ENCODE results near the gene WFDC12. TPM values are rescaled to one million over a fixed set of nuclear protein-coding genes. Genes with fewer than 3 reads are reported as not detected.

The WFDC12 gene
- not detected in 2 replicates for total RNA-seq (2014; rRNA removed; shearing (Covaris generic))
- not detected in 2 replicates for total RNA-seq (2022)
- not detected for Bru-seq, nascent RNA
- BruChase-seq, experiment 1, labeled RNA remaining after a 6-hour chase = not detected
- not detected for BruChase-seq, experiment 2, labeled RNA remaining after a 2-hour chase
- long read RNA-seq = 0 reads

- no peak within 1 kb of the TSS for H3K4me2 ChIP-seq (ENCODE audit: low read length)
- no TSS peak for BruUV-seq (replicated peaks)
- no peaks in the 10 kb centered on the region for H3K79me2 ChIP-seq (ENCODE audit: insufficient read depth, low read depth, low read length)
- intact Hi-C loops (cut with micrococcal nuclease; ENCODE audit: unreplicated experiment) = no loop called here
- POLR2A ChIA-PET = no interaction called here
- no peaks in the 10 kb centered on the region for H4K20me1 ChIP-seq (ENCODE audit: insufficient read depth, low read length)
- H3K4me3 ChIP-seq (ENCODE audit: low read depth, low read length, poor library complexity, severe bottlenecking) = no peak within 1 kb of the TSS
- no peaks in the 10 kb centered on the region for H3K4me1 ChIP-seq (ENCODE audit: insufficient read depth, low read length, poor library complexity, severe bottlenecking)
- H2AFZ ChIP-seq (ENCODE audit: low read length) = no peak within 1 kb of the TSS
- DNase-seq (ENCODE audit: low spot score) = no peak
- CTCF ChIA-PET (ENCODE audit: unreplicated experiment) = no interaction called here
- no peaks in the 10 kb centered on the region for H3K9me2 ChIP-seq (ENCODE audit: insufficient read depth, low read length)
- H3K9me3 ChIP-seq (ENCODE audit: low read length) = no peaks in the 10 kb centered on the region
- TF ChIP-seq CTCF (conservative IDR thresholded peaks at IDR 0.05; ENCODE audit: low read length) (no peak), EZH2phosphoT487 (IDR thresholded peaks at IDR 0.05; ENCODE audit: borderline replicate concordance, low read depth, low read length) (no peak)
- no peaks in the 10 kb centered on the region for H3K36me3 ChIP-seq (ENCODE audit: insufficient read depth, low read length)
- H3K27ac ChIP-seq (ENCODE audit: low read depth, low read length, poor library complexity, severe bottlenecking) = no peak within 1 kb of the TSS
Measured at GRCh38 chr20:45124365-45124764, at the start of gene WFDC12. Gene WFDC12, minus strand, starts transcription at chr20:45124465. Its CDS starts 18 bp downstream, at chr20:45124447.

- Histone ChIP-seq H3K9me3 (ENCODE audit: low read length) (no peaks in the 10 kb centered on the region), H3K27ac (ENCODE audit: low read depth, low read length, poor library complexity, severe bottlenecking) (no peak overlapping the region), H2AFZ (ENCODE audit: low read length) (no peak overlapping the region), H3K36me3 (ENCODE audit: insufficient read depth, low read length) (no peaks in the 10 kb centered on the region), H3K4me2 (ENCODE audit: low read length) (no peak overlapping the region), H3K9me2 (ENCODE audit: insufficient read depth, low read length) (no peaks in the 10 kb centered on the region), H3K79me2 (ENCODE audit: insufficient read depth, low read depth, low read length) (no peaks in the 10 kb centered on the region), H4K20me1 (ENCODE audit: insufficient read depth, low read length) (no peaks in the 10 kb centered on the region), H3K4me1 (ENCODE audit: insufficient read depth, low read length, poor library complexity, severe bottlenecking) (no peaks in the 10 kb centered on the region), H3K4me3 (ENCODE audit: low read depth, low read length, poor library complexity, severe bottlenecking) (no peak overlapping the region)
- BruUV-seq (replicated peaks) = no TSS peak
- intact Hi-C loops (cut with micrococcal nuclease; ENCODE audit: unreplicated experiment) = no loop called here
- CTCF ChIA-PET (ENCODE audit: unreplicated experiment) = no interaction called here
- POLR2A ChIA-PET = no interaction called here
- no peak for DNase-seq (ENCODE audit: low spot score)
- TF ChIP-seq EZH2phosphoT487 (IDR thresholded peaks at IDR 0.05; ENCODE audit: borderline replicate concordance, low read depth, low read length) = no peak
- no peak for TF ChIP-seq CTCF (conservative IDR thresholded peaks at IDR 0.05; ENCODE audit: low read length)
Measured at GRCh38 chr20:45173522-45173921, 49.3 kb upstream of the WFDC12 start.

GRCh38 chr20:45164906-45165305, 40.6 kb upstream of the WFDC12 start:
- no peaks in the 10 kb centered on the region for H3K9me3 ChIP-seq (ENCODE audit: low read length)
- H3K9me2 ChIP-seq (ENCODE audit: insufficient read depth, low read length) = no peaks in the 10 kb centered on the region
- no peaks in the 10 kb centered on the region for H3K36me3 ChIP-seq (ENCODE audit: insufficient read depth, low read length)
- no peak for DNase-seq (ENCODE audit: low spot score)
- CTCF ChIA-PET (ENCODE audit: unreplicated experiment) = no interaction called here
- H3K4me2 ChIP-seq (ENCODE audit: low read length) = no peak overlapping the region
- H2AFZ ChIP-seq (ENCODE audit: low read length) = no peak overlapping the region
- H4K20me1 ChIP-seq (ENCODE audit: insufficient read depth, low read length) = no peaks in the 10 kb centered on the region
- H3K79me2 ChIP-seq (ENCODE audit: insufficient read depth, low read depth, low read length) = no peaks in the 10 kb centered on the region
- BruUV-seq (replicated peaks) = no TSS peak
- intact Hi-C loops (cut with micrococcal nuclease; ENCODE audit: unreplicated experiment) = no loop called here
- POLR2A ChIA-PET = no interaction called here
- no peaks in the 10 kb centered on the region for H3K4me1 ChIP-seq (ENCODE audit: insufficient read depth, low read length, poor library complexity, severe bottlenecking)
- H3K4me3 ChIP-seq (ENCODE audit: low read depth, low read length, poor library complexity, severe bottlenecking) = no peak overlapping the region
- H3K27ac ChIP-seq (ENCODE audit: low read depth, low read length, poor library complexity, severe bottlenecking) = no peak overlapping the region
- TF ChIP-seq EZH2phosphoT487 (IDR thresholded peaks at IDR 0.05; ENCODE audit: borderline replicate concordance, low read depth, low read length) (no peak), CTCF (conservative IDR thresholded peaks at IDR 0.05; ENCODE audit: low read length) (no peak)

Measured in OCI-LY7 (cell line).